ENCODE results near the gene KLHL24.

- TF ChIP-seq CTCF (IDR thresholded peaks at IDR 0.05; ENCODE audit: low read depth, low read length) (no peak), POLR2A (IDR thresholded peaks at IDR 0.05; ENCODE audit: extremely low read depth, insufficient read length) (no peak), MYC (IDR thresholded peaks at IDR 0.05; ENCODE audit: low read depth, low read length) (no peak)
Measured at GRCh38 chr3:183687705-183688104, 52.3 kb downstream of the KLHL24 start.

All from NB4 (cell line).